Cerebellar nuclear complex (tissue), 1 donor: ENCODE data around the gene NKX1-2.
"Not testable (repeated sequence)": the region's sequence is repeated elsewhere in the genome, so short reads cannot be mapped to it uniquely, and the experiment has no call there.

Experiments
- DNase-seq, 2 experiments: peaks; one replicate each; lab custom pipeline; 2025; lab: John Stamatoyannopoulos, UW

NKX1-2 gene

DNA sequence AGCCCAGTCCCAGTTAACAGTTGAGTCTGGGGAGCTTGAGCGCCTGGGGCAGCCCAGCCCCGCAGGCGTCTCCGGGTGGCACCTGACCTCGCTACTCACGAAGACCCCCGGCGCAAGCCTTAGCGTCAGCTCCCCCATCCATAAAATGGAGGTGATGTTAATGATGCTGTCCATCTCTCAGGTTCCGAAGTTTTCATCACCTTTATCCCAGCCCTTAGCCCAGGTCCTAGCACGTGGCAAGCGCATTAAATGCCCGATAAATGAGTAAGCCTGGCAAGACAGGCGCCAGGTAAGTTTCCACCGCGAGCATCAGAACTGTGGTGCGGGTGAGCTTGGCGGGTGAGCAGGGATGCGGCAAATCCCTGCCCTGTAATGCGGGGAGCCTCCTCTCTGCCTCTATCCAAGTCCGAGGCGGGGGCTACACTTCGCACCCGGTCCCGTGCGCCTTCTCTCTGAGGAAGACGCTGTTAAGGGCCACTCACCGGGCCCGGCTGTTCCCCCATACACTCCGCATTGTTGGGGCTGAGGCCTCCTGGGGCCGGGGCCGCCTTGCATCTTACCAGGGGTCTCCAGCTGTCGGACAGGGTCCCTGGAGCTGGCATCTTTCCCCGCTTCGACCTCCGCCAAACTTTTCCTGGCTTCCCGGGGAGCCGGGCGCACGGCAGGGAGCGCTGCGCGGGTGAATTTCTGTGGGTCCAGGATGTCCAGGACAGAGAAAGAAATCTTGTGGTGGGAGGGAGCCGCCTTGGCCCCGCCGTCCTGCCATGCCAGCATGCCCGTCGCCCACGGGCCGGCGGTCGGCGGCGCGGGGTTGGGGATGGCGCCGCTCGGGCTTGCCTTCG, 444 bp downstream of the NKX1-2 start:
- DNase-seq, result no peak

DNA sequence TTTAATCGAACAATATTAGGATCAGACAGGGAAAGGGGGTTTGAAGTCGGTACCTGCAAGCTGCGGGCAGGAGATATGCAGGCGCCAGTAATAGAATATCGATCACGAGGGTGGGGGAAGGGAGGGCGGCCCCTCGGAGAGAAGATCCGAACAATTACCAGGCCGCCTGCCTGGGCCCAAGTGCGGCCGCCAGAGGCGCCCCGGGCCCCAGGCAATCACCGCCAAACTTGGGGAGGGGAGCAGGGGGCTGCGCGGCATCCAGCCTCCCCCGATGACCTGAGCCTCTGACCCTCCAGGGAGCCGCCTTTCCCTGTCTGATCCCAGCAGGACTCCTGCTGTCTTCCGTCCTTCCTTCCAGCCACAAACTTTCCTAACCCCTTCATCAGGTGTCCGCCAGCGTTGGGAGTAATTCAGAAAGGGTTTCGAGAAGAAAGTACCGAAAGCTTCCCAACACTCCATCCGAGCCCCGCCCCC, 1.1 kb downstream of the NKX1-2 start:
- DNase-seq, result no peak

DNA sequence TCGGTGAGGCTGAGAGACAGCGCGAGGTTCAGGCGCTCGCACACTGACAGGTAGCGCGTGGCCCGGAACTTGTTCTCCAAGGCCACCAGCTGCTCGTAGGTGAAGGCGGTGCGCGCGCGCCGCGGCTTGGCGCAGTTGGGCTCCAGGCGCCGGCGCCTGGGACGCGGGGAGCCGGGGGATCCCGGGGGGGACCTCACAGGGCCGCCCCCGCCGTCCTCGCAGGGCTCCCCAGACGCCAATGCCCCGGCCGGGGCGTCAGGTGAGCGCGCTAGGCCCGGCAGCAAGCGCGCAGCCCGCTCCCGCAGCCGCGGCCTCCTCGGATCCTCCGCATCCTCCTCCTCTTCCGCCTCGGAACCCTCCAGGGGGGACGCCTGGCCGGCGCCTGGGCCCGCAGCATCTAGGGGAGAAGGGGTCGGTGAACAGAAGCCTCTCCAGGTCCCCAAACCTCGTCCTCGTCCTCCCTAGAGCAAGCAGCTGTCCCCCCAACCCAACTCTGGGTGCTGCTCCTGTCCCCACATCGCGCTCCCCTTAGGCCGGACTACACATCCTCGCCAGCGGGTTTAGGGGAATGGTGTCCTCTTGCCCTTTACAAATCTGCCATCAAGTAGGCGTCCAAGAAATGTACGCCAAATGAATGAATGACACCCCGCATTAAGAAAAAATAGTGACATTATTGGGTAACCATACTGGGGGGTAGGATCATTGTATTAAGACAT, 1.9 kb downstream of the NKX1-2 start:
- no peak for DNase-seq

DNA sequence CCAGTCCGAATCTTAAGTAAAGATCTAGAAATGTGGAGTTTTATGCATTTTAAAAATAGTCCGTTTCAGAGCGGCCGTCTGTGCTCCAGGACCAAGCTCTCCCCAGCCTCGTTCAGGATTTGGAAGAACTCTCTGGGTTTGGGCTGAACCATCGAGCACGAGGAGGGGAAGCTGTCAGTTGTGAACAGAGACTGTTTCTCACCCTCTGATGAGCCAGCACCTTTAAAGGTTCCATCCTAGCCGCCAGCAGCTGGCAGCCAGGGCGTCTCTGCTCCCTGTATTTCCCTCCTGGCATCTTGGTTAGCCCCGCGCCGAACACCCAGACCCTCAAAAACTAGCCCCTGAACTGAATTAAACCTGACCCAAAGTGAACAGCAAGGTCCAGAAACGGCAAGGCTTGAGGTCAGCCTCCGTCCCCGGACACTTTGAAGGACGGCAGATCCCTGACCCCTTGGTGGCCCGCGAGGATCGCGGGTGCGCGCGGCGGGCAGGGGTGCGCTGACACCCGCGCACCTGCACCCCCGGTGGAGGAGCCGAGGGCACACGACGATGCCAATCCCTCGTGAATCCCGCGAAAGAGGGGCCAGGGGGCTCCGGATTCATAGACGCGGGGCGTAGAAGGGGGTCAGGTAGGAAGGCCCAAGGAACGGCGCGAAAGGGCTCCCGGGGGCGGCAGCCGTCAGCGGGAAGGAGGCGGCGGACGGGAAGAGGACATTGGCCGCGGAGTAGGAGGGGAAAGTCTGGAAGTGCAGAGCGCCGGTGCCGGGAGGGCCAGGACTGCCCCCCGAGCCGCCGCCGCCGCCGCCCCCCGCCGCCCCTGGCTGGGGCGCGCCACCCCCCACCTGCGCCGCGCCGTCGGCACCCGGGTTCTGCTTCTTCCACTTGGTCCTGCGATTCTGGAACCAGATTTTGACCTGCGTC, 2.7 kb downstream of the NKX1-2 start:
- no peak for DNase-seq

DNA sequence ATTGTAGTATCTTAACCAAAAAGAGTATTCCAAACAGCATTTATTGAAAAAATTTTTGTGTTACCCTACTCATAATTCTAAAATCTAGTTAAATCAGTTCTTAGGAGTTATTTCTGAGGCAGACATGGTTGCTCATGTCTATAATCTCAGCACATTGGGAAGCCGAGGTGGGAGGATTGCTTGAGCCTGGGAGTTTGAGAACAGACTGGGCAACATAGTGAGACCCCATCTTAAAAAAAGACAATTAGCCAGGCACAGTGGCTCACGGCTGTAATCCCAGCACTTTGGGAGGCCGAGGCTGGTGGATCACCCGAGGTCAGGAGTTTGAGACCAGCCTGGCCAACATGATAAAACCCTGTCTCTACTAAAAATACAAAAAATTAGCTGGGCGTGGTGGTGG, 8.1 kb downstream of the NKX1-2 start:
- DNase-seq, result not testable (repeated sequence)

GRCh38 chr10:124436191-124436638, 13.6 kb downstream of the NKX1-2 start:
- no peak for DNase-seq

DNA sequence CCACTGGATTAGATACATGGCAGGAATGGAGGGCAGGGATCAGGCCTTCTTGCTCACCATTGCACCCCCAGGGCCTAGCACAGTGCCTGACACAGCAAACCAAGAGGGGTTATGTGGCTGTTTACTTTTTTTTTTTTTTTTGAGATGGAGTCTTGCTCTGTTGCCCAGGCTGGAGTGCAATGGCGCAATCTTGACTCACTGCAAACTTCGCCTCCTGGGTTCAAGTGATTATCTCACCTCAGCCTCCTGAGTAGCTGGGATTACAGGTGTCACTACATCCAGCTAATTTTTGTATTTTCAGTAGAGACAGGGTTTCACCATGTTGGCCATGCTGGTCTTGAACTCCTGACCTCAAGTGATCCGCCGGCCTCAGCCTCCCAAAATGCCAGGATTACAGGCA, 14.2 kb downstream of the NKX1-2 start:
- DNase-seq, result not testable (repeated sequence)

GRCh38 chr10:124433461-124433860, 16.4 kb downstream of the NKX1-2 start:
- no peak for DNase-seq

DNA sequence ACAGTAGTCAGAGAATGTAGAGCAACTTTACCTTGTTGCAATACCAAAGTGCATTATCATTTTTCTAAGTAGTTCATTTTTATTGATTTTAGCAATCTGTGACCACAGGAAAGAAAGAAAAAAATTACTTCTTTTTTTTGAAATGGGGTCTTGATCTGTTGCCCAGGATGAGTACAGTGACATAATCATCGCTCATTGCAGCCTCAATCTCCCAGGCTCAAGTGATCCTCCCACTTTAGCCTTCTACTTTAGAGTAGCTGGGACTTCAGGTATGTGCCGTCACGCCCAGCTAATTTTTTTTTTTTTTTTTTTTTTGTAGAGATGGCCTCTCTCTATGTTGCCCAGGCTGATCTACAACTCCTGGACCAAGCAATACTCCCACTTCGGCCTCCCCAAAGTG, 19.8 kb downstream of the NKX1-2 start:
- DNase-seq, result no peak

DNA sequence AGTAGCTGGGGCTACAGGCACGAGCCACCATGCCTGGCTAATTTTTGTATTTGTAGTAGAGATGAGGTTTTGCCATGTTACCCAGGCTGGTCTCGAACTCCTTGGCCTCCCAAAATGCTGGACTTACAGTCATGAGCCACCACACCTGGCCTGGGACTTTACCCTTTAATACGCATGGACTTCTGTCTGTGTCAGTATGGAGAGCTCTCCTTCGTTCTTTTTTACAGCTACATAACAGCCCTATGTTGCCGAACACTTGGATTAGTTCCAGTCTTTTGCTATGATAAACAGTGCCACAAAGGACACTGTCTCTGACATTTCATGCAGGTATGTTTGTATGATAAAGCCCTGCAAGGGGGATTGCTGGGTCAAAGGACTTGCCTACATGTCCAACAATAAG, 20.3 kb downstream of the NKX1-2 start:
- DNase-seq, result no peak

GRCh38 chr10:124428207-124428777, 21.5 kb downstream of the NKX1-2 start:
- DNase-seq, result no peak

DNA sequence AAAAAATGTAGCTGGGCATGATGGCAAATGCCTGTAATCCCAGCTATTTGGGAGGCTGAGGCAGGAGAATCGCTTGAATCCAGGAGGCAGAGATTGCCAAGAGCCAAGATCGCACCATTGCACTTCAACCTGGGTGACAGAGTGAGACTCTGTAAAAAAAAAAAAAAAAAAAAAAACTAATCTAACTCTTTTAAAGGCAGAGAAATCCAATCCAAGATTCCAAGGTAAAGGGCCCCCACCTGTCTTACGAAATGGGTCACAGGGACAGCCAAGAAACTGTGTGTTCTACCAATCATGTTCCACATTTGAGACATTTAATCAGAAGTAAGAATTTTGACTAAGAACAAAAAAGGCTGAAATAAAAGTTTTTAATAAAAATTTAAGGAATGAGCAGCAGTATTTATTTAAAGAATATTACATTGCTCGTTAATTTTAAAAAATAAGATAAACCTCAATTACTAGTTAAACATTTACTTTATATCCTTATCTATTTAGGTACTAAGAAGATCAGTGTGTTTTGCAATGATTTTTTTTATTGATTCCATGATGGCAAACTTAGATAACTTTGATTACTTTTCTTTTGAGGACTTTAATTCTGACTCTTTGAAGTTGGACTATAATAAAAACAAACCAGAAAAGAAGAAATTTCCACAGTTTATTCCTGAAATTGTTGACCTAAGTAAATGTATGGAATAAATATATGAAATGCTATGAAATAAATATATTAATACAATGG, 24.4 kb downstream of the NKX1-2 start:
- DNase-seq, result no peak

DNA sequence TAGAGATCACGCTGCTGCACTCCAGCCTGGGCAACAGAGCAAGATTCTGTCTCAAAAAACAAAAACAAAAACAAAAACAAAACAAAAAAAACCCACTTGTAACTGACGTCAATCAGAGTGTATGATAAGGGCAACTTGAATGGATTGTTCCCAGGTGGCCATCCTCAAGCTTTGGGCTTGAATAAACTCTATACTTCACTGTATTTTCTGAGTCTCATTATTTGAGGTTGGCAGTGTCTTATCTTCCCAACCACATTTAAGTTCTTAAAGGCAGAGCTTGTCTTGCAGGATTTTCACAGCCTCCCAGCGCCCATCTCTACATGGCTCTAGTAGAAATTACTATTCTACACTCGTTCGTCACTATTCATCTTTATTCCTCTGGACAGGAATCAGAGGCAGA, 26.0 kb downstream of the NKX1-2 start:
- no peak for DNase-seq

DNA sequence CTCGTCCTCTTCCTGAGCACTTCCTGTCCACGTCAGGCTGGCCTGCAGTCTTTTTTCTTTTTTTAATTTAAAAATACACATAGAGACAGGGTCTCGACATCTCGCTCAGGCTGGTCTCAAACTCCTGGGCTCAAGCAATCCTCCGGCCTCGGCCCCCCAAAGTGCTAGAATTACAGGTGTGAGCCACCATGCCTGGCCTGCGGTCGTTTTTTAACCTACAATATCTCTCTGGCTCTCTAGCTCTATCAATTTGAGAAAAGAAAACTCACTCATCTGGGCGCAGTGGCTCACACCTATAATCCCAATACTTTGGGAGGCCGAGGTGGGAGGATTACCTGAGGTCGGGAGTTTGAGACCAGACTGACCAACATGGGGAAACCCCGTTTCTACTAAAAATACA, 27.1 kb downstream of the NKX1-2 start:
- DNase-seq, result no peak

DNA sequence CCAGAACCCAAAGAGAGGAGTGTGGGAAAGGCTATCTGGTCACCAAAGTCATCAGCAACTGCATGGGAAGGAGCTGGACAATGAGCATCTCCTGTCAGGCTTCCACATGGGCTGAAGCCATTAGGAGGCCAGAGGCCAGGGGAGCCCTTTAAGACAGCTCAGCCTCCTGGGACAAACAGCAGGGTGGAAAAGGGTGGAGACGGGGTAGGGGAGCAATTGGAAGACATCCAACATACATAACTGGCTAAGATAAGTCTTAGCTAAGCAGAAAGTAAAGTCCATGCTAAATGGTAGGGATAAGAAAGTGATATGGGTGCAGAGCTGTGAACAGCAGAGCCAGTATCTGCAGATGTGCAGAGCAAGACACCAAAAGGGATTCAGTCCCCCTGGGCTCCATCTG, 29.6 kb downstream of the NKX1-2 start:
- no peak for DNase-seq

GRCh38 chr10:124419635-124420034, 30.2 kb downstream of the NKX1-2 start:
- no peak for DNase-seq

- peak; percentile 76 for DNase-seq
Observed at GRCh38 chr10:124418726-124419501, 30.9 kb downstream of the NKX1-2 start, which contains the start of gene OAT. TSS of gene OAT (minus strand) at chr10:124418923. CDS start at chr10:124412171, 6,752 bp downstream.

GRCh38 chr10:124417895-124418725, 31.7 kb downstream of the NKX1-2 start:
- no peak for DNase-seq

GRCh38 chr10:124416733-124417132, 33.1 kb downstream of the NKX1-2 start:
- no peak for DNase-seq
